ENCODE results near the gene GAPT.

Gene GAPT

DNA sequence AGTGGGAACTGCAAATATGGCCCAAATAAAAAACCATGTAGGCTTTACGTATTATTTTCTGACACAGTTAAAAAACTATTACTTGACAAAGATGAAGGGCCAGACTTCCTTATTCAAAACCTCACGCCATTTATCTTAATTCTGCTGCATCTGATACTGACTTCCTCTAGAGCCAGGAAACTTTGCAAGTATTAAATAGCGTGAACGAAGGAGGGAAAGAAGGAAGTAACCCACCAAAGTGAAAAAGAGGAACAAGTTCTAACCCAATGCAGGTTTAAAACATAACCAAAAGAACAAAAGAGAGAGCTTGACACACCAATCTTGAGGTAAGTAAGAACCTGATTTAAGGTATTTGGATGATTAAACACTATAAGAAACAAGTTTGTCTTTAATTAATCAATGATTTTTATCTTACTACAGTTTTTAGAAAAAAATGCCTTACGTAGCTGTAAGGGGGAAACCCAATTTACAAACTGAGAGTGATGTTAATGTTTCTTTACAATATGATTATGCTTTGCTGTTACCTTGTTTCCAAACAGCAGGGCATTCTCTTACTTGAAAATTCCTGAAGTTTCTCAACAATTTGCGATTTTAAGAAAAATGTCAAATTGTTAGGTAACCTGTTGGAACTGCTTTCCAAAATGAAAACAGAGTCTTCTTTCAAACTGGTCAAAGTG, at the start of gene GAPT:
TSS of gene GAPT (plus strand) at position 220 of the 677 bp plus-strand sequence. CDS start 3,102 bp downstream, outside the sequence.
- H3K4me3 Mint-ChIP-seq = no peak within 1 kb of the TSS
- peaks cover 3% of the 10 kb centered on the region for H3K27me3 Mint-ChIP-seq
- CTCF ChIA-PET = no interaction called here
- no peaks in the 10 kb centered on the region for H3K4me1 Mint-ChIP-seq
- no peak for DNase-seq
- H3K27ac Mint-ChIP-seq = no peak within 1 kb of the TSS
- H3K9me3 Mint-ChIP-seq = no peaks in the 10 kb centered on the region
- no peaks in the 10 kb centered on the region for H3K36me3 Mint-ChIP-seq

DNA sequence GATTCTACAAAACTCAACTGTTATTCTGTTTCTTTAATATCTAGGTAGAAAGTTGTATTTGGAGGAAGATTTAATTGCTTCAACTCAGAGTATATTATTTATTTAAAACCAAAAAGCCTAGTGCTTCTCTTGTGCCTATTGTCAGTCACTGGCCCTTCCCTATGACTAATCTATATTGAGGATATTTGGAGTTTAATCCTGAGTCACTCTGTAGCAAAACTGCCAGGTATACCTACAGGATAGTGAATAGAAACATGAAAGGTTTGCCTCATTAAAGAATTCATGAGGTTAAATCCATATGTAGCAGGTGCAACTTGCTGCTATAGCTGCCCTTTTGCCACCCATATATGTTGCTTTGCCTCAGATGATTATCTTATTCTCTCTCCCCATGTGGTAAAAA, 46.4 kb upstream of the GAPT start:
- H3K9me3 Mint-ChIP-seq = no peaks in the 10 kb centered on the region
- H3K36me3 Mint-ChIP-seq = no peaks in the 10 kb centered on the region
- no peaks in the 10 kb centered on the region for H3K4me1 Mint-ChIP-seq
- H3K27ac Mint-ChIP-seq = no peak overlapping the region
- H3K27me3 Mint-ChIP-seq = peaks cover 8% of the 10 kb centered on the region
- no peak for DNase-seq
- H3K4me3 Mint-ChIP-seq = no peak overlapping the region
- CTCF ChIA-PET = no interaction called here

DNA sequence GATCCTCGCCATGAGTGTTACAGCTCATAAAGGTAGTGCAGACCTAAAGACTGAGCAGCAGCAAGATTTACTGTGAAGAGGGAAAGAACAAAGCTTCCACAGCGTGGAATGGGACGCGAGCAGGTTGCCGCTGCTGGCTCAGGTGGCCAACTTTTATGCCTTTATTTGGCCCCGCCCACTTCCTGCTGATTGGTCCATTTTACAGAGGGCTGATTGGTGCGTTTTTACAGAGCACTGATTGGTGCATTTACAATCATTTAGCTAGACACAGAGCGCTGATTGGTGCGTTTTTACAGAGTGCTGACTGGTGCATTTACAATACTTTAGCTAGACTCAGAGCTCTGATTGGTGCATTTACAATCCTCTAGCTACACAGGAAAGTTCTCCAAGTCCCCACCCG, 45.2 kb upstream of the GAPT start:
- Mint-ChIP-seq H3K36me3 (no peaks in the 10 kb centered on the region), H3K4me3 (no peak overlapping the region), H3K9me3 (no peaks in the 10 kb centered on the region), H3K27ac (no peak overlapping the region), H3K27me3 (peaks cover 13% of the 10 kb centered on the region), H3K4me1 (no peaks in the 10 kb centered on the region)
- no peak for DNase-seq
- CTCF ChIA-PET = interaction anchor here (1.8 kb wide), 1 partner anchor 10 kb away, joined by 4 read pairs; no protein-coding TSS in a partner anchor

DNA sequence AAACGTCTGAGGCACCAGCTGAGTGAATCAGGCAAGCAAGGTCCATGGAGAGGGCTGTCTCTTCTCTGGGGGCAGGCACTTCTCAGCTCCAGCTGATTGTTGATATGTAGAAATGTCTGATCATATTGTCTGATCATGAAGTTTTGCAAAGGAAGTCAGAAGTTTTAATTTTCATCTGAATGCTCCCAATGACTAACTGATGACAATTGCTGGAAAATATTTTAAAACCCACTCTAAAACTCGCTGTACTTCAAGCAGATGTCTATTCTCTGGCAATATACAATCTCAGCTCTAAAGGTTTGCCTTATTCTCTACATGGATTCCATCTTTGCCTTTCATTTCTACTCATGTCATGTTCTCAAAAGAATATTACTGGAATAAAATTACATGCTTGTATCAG, 44.0 kb upstream of the GAPT start:
- no peaks in the 10 kb centered on the region for H3K36me3 Mint-ChIP-seq
- no peak for DNase-seq
- CTCF ChIA-PET = interaction anchor here (1.8 kb wide), 1 partner anchor 9 kb away, joined by 4 read pairs; no protein-coding TSS in a partner anchor
- peaks cover 9% of the 10 kb centered on the region for H3K27me3 Mint-ChIP-seq
- no peak overlapping the region for H3K4me3 Mint-ChIP-seq
- no peak overlapping the region for H3K27ac Mint-ChIP-seq
- H3K9me3 Mint-ChIP-seq = no peaks in the 10 kb centered on the region
- no peaks in the 10 kb centered on the region for H3K4me1 Mint-ChIP-seq

DNA sequence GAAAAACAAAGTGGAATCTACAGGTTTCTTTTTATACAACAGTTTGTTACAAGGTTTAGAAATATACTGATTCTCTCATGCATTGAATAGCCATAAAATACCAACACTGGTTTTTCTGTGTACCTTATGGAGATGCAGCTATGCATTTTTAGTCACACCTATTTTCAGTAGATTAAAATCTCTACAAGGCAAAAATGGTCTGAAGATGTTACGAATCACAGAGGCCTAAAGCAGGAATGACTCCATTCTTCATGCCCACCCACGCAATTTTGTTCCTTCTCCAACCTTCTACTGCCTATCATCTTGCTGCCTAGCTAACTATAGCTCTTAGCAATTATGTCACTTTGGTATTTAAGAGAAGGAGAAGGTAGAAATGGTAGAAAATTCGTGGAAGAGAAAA, 41.2 kb upstream of the GAPT start:
- no peak for DNase-seq
- Mint-ChIP-seq H3K4me3 (no peak overlapping the region), H3K27ac (no peak overlapping the region), H3K27me3 (peaks cover 9% of the 10 kb centered on the region), H3K4me1 (no peaks in the 10 kb centered on the region), H3K9me3 (no peaks in the 10 kb centered on the region), H3K36me3 (no peaks in the 10 kb centered on the region)
- CTCF ChIA-PET = no interaction called here

DNA sequence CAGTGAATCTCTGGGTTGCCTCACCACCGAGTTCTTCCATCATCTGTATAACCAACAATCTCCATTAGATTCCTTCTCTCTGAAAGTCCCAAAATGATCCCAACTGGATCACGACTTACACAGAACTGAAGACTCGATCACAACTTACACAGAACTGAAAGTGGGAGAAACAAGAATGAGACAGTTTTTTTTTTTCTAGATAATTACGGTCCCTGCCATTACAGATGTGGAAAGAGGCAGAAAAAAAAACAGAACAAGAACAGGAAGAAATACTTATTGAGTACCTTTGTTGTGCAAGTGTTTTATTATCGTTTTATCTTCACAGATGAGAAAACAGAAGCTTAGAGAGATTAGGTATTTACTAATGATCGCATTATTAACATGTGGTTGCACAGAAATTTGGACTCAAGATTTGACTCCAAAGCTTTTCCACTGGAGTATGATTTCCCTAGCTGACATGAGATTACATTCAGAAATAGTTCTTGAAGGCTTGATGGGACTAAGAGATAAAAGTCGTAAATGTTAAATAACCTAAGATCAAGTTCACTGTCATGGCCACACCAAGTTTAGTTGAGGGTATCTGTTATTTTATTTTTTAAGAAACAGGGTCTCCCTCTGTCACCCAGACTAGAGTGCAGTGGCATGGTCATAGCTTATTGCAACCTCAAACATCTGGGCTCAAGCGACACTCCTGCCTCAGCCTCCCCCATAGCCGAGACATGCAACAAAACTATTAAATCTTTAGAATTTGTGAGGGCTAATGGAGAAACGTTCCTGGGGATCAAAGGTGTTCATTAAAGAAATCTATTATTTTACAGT, 40.2 kb upstream of the GAPT start:
- peaks cover 9% of the 10 kb centered on the region for H3K27me3 Mint-ChIP-seq
- CTCF ChIA-PET = no interaction called here
- no peaks in the 10 kb centered on the region for H3K9me3 Mint-ChIP-seq

DNA sequence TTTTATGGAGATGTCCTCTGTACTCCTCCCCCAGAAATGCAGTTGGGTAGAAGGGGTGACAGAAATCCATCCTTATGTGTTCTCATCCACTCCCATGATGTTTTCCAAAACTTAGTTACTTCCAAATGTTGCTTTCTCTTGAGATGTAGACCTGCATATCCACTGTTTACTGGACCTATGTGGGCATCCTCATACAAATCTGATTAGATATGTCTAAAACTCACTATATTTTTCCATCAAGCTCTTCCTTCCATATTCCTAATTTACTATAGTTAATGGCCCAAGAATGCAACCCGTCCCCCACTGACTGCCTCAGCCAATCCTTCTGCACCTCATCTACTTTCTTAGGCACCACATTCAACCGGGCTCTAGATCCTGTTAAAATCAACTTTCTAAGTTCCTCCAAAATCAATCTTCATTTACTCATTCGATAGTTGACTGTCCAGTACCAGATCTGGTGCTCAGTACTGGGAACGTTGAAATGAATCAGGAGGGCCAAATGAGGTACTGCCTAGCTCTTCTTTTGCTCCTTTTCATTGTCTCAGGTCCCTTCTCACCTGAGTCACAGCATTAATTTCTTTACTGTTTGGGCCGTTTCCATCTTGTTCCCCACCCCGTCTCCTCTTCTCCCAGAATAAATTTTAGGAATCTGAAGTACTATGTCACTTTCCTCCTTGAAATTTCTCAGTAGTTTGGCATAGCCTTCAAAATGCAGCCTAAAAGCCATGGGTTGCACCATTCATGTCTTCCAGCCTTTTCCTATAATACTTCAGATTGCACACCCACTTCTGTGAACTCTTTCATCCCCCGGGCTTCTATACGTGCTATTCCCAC, 39.3 kb upstream of the GAPT start:
- peaks cover 4% of the 10 kb centered on the region for H3K27me3 Mint-ChIP-seq
- DNase-seq = no peak
- CTCF ChIA-PET = no interaction called here
- H3K9me3 Mint-ChIP-seq = no peaks in the 10 kb centered on the region
- no peaks in the 10 kb centered on the region for H3K4me1 Mint-ChIP-seq
- peaks cover 2% of the 10 kb centered on the region for H3K36me3 Mint-ChIP-seq
- no peak overlapping the region for H3K27ac Mint-ChIP-seq
- H3K4me3 Mint-ChIP-seq = no peak overlapping the region

More for the DNA sequence above, 40.2 kb upstream of the GAPT start:
- Mint-ChIP-seq H3K27ac (no peak overlapping the region), H3K4me3 (no peak overlapping the region), H3K4me1 (no peaks in the 10 kb centered on the region), H3K36me3 (peaks cover 2% of the 10 kb centered on the region)
- DNase-seq = no peak

DNA sequence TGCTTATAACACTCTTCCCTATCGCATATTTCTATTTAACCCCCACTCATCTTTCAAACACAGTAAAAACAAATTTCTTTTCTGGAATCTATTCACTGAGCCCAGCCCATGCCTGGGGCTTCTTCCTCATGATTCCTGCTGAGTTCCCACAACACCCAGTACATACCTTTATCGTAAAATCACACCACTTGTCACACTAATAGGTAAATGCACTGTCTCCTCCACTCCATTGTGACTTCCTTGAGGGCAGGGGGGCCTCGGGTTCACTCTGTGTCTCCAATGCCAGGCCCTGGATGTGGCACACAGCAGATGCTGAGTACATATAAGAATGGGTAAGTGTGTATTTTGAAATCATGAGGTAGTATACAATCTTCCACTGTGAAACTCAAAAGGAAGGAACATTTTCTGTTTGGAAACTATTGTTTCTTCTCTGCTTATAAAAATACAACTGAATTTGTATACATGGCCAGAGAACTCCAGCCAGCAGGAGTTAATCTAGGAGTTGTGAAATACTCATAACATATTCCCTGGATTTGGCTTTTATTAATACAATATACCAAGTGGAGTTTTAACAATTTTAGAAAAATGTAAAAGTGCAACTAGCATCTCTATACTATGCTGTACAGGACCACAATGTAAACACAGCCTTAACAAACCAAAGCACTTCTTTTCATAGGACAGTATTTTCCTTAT, 38.5 kb upstream of the GAPT start:
- no peaks in the 10 kb centered on the region for H3K4me1 Mint-ChIP-seq
- no peak overlapping the region for H3K4me3 Mint-ChIP-seq
- H3K36me3 Mint-ChIP-seq = peaks cover 2% of the 10 kb centered on the region
- H3K27me3 Mint-ChIP-seq = peaks cover 4% of the 10 kb centered on the region
- no peak for DNase-seq
- CTCF ChIA-PET = no interaction called here
- H3K9me3 Mint-ChIP-seq = no peaks in the 10 kb centered on the region
- no peak overlapping the region for H3K27ac Mint-ChIP-seq

DNA sequence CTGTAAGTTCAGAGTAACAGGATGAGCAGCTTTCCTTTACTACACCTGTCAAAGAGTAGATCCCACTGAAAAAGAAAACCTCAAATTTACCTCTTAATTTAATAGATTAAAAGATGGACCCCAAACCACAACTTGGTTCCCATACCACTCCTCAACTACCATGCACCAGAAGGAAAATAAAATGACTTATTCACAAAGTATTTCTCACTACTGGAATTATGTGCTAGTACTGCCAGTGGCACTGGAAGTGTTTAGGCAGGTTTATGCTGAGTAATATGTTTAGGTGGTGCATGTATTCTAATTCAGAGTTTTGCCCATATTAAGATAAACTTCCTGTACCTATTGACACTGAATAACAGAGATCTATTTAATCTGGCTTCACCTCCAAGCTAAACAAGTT, 37.9 kb upstream of the GAPT start:
- peaks cover 4% of the 10 kb centered on the region for H3K36me3 Mint-ChIP-seq
- no peak overlapping the region for H3K4me3 Mint-ChIP-seq
- DNase-seq = no peak
- no peak overlapping the region for H3K27ac Mint-ChIP-seq
- CTCF ChIA-PET = no interaction called here
- peaks cover 1% of the 10 kb centered on the region for H3K4me1 Mint-ChIP-seq
- peaks cover 9% of the 10 kb centered on the region for H3K27me3 Mint-ChIP-seq
- no peaks in the 10 kb centered on the region for H3K9me3 Mint-ChIP-seq

DNA sequence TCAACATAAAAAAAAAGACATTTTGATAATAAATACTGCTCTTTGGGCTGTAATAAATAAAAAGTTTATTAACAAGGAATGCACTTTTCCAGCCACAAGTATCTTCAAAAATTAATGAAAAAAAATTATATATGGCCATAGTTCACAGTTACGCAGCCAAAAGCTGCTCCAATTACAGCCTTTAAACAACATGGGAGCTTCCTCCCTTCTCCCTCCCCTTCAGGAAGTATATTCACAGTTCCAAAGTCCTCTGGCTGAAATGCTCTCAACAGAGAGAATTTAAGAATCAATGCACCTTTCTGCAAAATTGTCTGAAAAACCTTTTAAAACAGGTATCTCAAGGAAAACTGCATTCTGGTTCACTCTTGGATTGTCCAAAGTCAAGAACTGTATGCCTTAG, 37.2 kb upstream of the GAPT start:
- Mint-ChIP-seq H3K4me3 (no peak overlapping the region), H3K9me3 (no peaks in the 10 kb centered on the region), H3K27ac (no peak overlapping the region), H3K27me3 (peaks cover 15% of the 10 kb centered on the region), H3K36me3 (peaks cover 4% of the 10 kb centered on the region), H3K4me1 (peaks cover 7% of the 10 kb centered on the region)
- CTCF ChIA-PET = no interaction called here
- no peak for DNase-seq

DNA sequence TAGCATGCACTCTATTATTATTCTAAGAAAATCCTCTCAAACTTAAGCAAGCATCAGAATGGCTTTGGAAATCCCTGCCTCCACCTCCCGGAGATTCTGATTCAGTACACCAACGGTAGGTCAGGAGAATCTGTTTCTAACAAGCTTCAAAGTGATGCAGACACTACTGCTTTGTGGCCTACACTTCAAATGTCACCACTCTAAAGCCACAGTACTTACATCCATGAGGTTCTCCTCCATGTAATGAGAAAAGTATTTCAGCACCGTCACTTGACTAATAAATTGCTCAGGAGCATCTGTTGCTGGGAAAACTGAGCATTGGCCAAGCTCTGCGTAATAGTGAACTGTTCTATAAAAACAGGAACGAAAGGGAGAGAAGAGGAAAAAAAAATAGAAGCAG, 36.2 kb upstream of the GAPT start:
- Mint-ChIP-seq H3K36me3 (peaks cover 4% of the 10 kb centered on the region), H3K4me1 (peaks cover 10% of the 10 kb centered on the region), H3K4me3 (no peak overlapping the region), H3K27ac (no peak overlapping the region), H3K9me3 (no peaks in the 10 kb centered on the region), H3K27me3 (peaks cover 26% of the 10 kb centered on the region)
- no peak for DNase-seq
- CTCF ChIA-PET = interaction anchor here (0.8 to 1.7 kb wide), 2 partner anchors 9 to 956 kb away, joined by 4 to 5 read pairs; no protein-coding TSS in a partner anchor

DNA sequence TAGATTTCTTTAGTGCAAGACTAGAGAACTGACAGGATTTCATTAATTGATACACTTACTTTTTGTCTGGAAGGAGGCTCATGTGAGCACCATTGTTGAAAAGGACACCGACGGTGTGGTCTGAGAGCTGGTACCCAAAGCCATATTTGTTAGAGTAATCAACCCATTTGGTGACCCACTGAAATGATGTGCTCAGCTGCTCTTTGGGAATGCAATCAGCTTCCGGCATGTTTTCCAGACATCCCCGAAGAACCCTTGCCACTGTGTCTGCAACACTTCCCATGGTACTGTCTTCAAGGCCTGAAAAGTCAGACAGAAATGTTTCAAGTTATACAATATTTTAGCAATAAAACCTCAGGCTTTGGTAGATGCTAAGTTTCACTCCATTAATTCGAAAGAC, 35.8 kb upstream of the GAPT start:
- no peaks in the 10 kb centered on the region for H3K9me3 Mint-ChIP-seq

DNA sequence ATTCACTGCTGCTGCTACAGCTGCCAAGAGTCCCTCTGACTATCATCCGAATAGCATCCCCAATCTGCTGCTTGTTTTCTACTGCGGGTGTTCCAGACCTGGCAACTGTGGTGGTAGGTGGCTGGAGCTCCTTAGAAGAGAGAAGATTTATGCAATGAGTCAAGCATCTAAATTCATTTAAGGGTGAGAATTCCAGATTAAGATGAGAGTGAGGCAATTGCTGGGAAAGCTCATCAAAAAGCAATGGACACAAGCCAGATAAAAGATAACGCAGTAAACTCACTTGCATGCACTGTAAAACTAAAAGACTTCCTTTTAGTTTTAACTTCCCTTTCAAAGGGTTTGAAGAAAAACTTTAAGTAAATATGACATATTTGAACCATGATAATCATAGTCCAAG, 35.2 kb upstream of the GAPT start:
- H3K27me3 Mint-ChIP-seq = peaks cover 21% of the 10 kb centered on the region
- peaks cover 4% of the 10 kb centered on the region for H3K36me3 Mint-ChIP-seq
- H3K27ac Mint-ChIP-seq = no peak overlapping the region
- H3K4me1 Mint-ChIP-seq = peaks cover 13% of the 10 kb centered on the region
- DNase-seq = no peak
- H3K4me3 Mint-ChIP-seq = no peak overlapping the region
- no peaks in the 10 kb centered on the region for H3K9me3 Mint-ChIP-seq
- CTCF ChIA-PET = interaction anchor here (0.8 to 1.7 kb wide), 3 partner anchors 10 to 1118 kb away, joined by 4 to 5 read pairs (median 4); no protein-coding TSS in a partner anchor

More for the DNA sequence above, 35.8 kb upstream of the GAPT start:
- no peak for DNase-seq
- peaks cover 10% of the 10 kb centered on the region for H3K4me1 Mint-ChIP-seq
- CTCF ChIA-PET = interaction anchor here (0.8 to 1.7 kb wide), 2 partner anchors 9 to 956 kb away, joined by 4 to 5 read pairs; no protein-coding TSS in a partner anchor
- H3K36me3 Mint-ChIP-seq = peaks cover 4% of the 10 kb centered on the region
- H3K27ac Mint-ChIP-seq = no peak overlapping the region
- H3K4me3 Mint-ChIP-seq = no peak overlapping the region
- peaks cover 25% of the 10 kb centered on the region for H3K27me3 Mint-ChIP-seq

DNA sequence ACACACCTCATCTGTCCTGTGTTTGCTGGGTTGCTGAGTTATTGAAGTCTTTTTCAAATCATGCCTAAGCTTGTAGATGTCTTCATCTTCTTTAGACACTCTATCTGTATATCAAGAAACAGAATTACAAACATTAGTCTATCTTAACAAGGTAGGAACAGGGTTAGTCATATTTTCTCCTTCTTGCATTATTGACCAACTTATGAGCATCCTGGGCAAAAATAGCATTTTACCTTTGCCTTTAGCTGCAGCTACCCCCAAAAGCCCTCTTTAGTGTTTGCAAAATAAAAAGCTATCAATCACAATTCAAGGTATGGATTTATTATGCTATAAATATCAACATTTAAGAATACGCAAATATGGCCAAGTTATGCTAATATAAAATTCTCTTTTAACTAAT, 34.7 kb upstream of the GAPT start:
- DNase-seq = no peak
- CTCF ChIA-PET = interaction anchor here (1.0 to 1.7 kb wide), 2 partner anchors 10 to 1118 kb away, joined by 4 read pairs; no protein-coding TSS in a partner anchor
- Mint-ChIP-seq H3K27ac (no peak overlapping the region), H3K4me3 (no peak overlapping the region), H3K27me3 (peaks cover 21% of the 10 kb centered on the region), H3K9me3 (no peaks in the 10 kb centered on the region), H3K36me3 (peaks cover 4% of the 10 kb centered on the region), H3K4me1 (peaks cover 18% of the 10 kb centered on the region)

All from activated naive CD4-positive, alpha-beta T cell treated with anti-CD3 and anti-CD28 coated beads, Interleukin-2, amount 10 ng/mL, durations not matched to agents 7 days and 5 days (primary cell).